LNCAP (cell line): Measurements from ENCODE around the gene HRAS.

Experiments
- CTCF ChIP-seq: fragments of 450-650 bp; IDR thresholded peaks from 2 replicates; pipeline ENCODE4 v1.5.1; 2017; ENCODE audit warnings: mild to moderate bottlenecking

HRAS gene

GRCh38 chr11:535519-536454, at the start of gene HRAS:
Gene HRAS (minus strand): TSS chr11:535576.
- TF ChIP-seq CTCF: no peak

- TF ChIP-seq CTCF: no peak
Observed at GRCh38 chr11:584287-584686, 48.9 kb upstream of the HRAS start.

- TF ChIP-seq CTCF: no peak
Observed at GRCh38 chr11:581752-582151, 46.4 kb upstream of the HRAS start.

- no peak for TF ChIP-seq CTCF
Observed at GRCh38 chr11:581342-581741, 46.0 kb upstream of the HRAS start.

DNA sequence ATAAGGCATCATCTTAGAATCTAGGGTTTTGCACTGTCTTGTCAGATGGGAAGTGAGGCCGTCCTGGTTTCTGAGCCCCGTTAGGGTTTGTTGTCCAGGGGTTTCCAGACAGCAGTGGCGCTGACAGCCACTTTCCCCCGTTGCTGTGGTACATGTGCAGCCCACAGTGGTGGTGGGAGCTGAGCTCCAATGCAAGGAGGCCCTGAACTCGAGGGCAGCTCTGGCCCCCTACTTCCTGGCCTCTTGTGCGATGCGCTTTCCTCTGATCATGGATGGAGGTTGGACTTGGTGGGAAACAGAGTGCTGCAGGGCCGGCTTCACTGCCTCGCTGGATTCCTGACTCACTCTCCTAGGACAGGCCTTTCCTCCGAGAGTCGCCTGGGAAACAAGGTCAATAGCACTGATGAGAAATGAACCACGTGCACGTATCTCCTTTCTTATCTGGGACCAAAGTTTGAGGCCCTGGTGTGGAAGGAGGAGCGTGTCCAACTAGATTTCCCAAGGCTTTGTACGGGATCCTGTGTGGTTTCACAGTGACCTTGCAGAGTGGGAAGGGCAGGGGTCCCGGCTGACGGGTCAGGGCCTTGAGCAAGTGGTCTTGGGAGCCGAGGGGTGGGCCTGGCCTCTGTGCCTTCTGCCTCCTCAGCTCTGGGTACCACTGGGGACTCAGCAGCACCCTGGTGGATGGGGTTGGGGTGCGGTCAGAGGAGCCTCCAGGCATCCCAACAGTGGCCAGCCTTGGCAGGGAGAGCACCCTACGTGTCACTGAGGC, 44.6 kb upstream of the HRAS start:
- TF ChIP-seq CTCF: no peak

- no peak for TF ChIP-seq CTCF
Observed at GRCh38 chr11:578276-579035, 43.1 kb upstream of the HRAS start.

- no peak for TF ChIP-seq CTCF
Observed at GRCh38 chr11:577611-577894, 42.2 kb upstream of the HRAS start.
